8988T (cell line): Measurements from ENCODE around the gene MUC16.
"Not testable (repeated sequence)": the region's sequence is repeated elsewhere in the genome, so short reads cannot be mapped to it uniquely, and the experiment has no call there.

Source experiments
- DNase-seq: peaks from one replicate; pipeline ENCODE4 v3.0.0; 2011

MUC16 gene

GRCh38 chr19:9009935-9010651 lies at the start of gene MUC16:
TSS of gene MUC16 (minus strand) at chr19:9010409.
- DNase-seq: no peak

- no peak for DNase-seq
These were observed 48.9 kb upstream of the MUC16 start for GRCh38 chr19:9058905-9059667.

GRCh38 chr19:9057505-9058258 lies 47.5 kb upstream of the MUC16 start:
- DNase-seq: no peak

- DNase-seq: not testable (repeated sequence)
These were observed 45.9 kb upstream of the MUC16 start for GRCh38 chr19:9056131-9056530.

- no peak for DNase-seq
These were observed 44.6 kb upstream of the MUC16 start for GRCh38 chr19:9054765-9055164.

- DNase-seq: no peak
These were observed 44.0 kb upstream of the MUC16 start for GRCh38 chr19:9054207-9054606.

- not testable (repeated sequence) for DNase-seq
These were observed 43.5 kb upstream of the MUC16 start for GRCh38 chr19:9053674-9054073.

- no peak for DNase-seq
These were observed 42.7 kb upstream of the MUC16 start for GRCh38 chr19:9052894-9053293.

GRCh38 chr19:9046694-9047093 lies 36.5 kb upstream of the MUC16 start:
- DNase-seq: no peak

- DNase-seq: no peak
These were observed 34.2 kb upstream of the MUC16 start for GRCh38 chr19:9044449-9044848.

GRCh38 chr19:9043524-9043923 lies 33.3 kb upstream of the MUC16 start:
- no peak for DNase-seq

- no peak for DNase-seq
These were observed 30.8 kb upstream of the MUC16 start for GRCh38 chr19:9041023-9041422.

- no peak for DNase-seq
These were observed 29.9 kb upstream of the MUC16 start for GRCh38 chr19:9040131-9040530.

- DNase-seq: no peak
These were observed 29.5 kb upstream of the MUC16 start for GRCh38 chr19:9039728-9040127.

- DNase-seq: no peak
These were observed 27.3 kb upstream of the MUC16 start for GRCh38 chr19:9037400-9038062.

- no peak for DNase-seq
These were observed 22.0 kb upstream of the MUC16 start for GRCh38 chr19:9032136-9032631.

- DNase-seq: no peak
These were observed 8.1 kb upstream of the MUC16 start for GRCh38 chr19:9018163-9018875.

GRCh38 chr19:9014803-9015202 lies 4.6 kb upstream of the MUC16 start:
- no peak for DNase-seq

GRCh38 chr19:9013988-9014387 lies 3.8 kb upstream of the MUC16 start:
- no peak for DNase-seq

GRCh38 chr19:9011875-9012274 lies 1.7 kb upstream of the MUC16 start:
- no peak for DNase-seq

GRCh38 chr19:9010693-9011092 lies 484 bp upstream of the MUC16 start:
- DNase-seq: no peak

- DNase-seq: no peak
These were observed 778 bp downstream of the MUC16 start for GRCh38 chr19:9009431-9009830.
